CD1c-positive myeloid dendritic cell (primary cell): Measurements from ENCODE around the gene PPP1R9B.

Experiments
- DNase-seq: peaks from one replicate; pipeline ENCODE4 v3.0.0-alpha.2; 2016; ENCODE audit errors: extremely low spot score

PPP1R9B gene

DNA sequence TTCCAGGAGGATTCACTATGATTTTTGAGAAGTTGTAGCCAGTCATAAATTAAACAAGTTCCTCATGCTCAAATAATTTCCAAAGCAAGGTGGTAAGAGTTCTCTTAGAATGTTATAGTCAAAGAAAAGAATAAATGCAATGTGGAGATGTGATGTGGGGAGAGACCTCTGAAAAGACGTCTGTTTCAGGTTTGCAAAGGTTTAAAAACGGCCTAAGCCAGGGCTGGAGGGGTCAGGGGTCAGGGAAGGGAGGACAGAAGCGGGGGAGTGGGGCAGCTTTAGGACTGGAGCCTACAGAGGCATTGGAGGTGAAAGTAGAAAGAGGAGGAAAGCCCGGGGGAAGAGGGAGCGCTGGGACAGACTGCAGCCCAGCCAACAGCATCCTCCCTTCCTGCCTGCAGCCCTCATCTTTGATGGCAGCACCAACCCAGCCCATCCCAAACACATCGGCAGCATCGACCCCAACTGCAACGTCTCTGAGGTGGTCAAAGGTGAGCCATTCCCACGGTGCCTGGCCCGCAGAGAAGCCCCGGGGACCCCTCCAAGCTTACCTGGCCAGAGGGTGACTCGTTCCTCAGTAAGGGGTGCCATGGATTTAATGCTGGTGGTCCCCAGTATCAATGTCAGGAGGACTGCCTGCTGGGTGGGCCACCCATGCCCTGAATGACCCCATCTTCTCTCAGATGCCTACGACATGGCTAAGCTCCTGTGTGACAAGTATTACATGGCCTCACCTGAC lies 43.9 kb downstream of the PPP1R9B start:
- DNase-seq = no peak

DNA sequence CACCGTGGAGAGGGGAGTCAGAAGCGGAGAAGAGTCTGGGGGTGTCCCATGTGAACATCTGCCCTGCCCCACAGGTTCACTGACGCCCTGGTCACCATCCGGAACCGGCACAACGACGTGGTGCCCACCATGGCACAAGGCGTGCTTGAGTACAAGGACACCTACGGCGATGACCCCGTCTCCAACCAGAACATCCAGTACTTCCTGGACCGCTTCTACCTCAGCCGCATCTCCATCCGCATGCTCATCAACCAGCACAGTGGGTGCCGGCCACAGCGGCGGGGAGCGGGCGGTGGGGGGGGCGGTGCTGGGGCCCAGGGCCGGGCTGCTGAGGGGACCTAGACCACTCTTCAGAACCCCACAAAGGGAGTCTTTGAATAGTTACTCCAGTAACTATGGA lies 44.7 kb downstream of the PPP1R9B start:
- no peak for DNase-seq

DNA sequence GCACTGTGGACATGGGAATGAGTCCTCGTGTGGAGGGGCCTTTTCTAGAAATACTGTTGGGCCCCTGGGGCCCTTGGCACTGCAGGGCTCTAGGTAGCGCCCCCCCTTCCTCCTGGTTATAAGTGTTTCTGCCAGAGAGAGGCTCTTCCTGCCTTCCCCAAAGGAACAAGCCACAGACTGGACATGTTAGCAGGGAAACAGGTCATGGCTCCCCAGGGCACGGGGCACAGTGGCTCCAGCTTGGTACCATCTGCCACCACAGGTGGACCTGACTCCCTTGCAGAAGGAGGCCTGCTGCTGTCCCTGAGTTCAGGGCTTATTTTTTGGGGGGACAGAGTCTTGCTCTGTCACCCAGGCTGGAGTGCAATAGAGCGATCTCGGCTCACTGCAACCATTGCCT lies 46.5 kb downstream of the PPP1R9B start:
- no peak for DNase-seq

DNA sequence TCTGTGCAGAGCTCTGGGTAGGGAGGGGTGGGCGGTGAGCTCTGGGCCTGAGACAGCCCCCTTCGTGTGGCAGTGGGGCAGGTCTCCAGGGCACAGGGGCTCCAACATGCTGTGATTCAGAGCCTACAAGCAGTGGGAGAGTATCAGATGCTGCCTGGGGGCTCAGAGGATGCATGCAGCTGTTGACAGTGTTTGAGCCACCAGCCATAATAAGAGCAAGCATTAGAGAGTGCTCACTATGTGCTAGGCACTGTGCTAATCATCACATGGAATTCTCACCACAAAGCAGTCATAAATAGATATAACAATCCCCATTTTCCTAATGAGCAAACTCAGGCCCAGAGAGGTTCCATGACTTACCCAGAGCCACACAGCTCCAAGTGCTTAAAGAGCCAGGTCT lies 47.2 kb downstream of the PPP1R9B start:
- DNase-seq = no peak

DNA sequence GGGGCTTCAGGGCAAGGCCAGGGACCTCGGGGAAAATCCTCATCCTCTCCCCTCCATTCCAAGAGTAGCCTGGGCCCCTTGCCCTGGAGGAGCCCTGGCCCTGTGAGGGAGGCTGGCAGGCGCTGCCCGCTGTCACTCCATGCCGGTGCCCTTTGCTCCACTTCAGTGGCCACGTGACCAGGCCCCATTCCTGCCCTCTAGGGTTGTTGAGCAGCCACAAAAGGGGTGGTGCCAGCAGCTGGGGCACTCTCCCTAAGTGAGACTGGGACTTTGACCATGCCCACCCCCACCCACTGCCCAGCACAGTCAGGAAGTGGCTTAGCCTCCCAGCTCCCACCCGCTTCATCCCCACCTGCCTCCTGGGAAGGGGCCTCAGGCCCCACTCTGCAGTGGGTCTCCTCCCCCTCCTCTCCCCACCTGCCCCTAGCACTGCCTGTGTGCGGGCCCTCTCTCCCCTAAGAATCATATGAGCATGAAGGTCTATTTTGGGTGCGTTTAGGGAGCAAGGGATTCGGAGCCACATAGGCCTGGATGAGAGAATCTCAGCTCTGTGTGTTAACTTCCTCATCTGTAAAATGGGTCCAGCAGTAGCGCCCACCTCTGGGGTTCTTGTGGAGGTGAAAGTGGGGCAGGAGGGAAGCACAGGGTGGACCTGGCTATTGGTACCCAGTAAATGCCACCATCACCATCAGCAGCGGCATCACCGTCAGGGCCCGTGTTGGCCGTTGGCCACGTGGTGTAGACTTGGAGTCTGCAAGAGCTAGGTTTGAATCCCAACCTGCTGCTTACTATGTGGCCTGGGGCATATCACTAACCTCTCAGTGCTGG lies 48.1 kb downstream of the PPP1R9B start:
- DNase-seq = no peak

DNA sequence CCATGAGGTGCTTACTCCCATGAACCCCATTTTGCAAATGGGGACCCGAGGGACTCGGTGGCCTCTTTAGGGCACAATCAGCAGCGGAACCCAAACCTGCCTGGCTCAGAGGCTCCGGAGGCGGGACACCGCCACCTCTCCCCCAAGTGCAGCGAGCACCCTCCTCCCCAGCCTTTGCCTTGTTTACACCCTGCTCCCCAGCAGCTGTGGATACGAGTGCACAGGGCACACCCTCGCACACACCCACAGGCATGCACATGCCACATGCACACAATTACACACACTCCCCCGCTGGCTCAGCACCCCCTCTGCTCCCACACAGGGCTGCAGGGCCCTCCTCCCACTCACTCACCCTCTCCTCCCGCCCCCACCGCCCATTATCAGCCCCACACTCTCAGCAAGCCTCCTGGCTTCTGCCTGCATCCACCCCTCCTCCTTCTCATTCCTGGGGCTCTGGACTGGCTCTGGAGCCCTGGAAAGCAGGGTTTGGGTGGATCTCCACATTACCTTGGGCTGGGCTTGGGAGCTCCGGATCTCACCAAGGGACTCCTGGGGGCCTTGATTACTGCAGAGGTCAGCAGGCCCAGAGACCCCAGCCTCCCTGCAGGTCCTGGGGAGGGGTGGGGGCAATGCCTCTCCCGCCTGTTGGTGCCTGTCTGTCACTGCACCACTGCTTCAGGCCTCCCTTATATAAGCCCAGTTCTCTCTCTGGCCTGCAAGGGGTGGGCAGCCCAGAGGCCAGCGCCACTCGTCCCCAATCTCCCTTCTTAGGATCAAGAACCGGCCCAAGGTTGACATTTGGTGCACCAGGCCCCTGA lies 48.9 kb downstream of the PPP1R9B start:
- no peak for DNase-seq

DNA sequence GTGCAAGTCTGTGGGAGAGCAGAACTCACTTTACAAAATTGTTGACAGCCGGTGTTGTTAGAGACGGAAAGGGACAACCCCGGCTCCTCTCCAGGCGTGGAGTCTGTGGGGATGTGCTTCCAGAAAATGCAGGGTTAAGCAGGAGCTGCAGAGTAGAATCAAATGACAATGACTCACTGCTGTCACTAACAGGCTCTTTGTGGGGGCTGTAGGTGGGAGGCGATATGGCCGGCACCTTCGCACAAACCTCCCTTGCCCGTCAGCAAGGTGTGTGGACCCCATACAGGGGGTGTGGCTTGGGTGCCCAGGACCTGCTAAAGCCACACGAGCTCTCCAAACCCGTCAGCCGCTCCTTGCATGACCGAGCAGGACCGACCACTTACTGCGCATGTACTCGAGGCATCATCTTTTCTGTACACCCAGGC lies 49.5 kb downstream of the PPP1R9B start:
- DNase-seq = no peak

DNA sequence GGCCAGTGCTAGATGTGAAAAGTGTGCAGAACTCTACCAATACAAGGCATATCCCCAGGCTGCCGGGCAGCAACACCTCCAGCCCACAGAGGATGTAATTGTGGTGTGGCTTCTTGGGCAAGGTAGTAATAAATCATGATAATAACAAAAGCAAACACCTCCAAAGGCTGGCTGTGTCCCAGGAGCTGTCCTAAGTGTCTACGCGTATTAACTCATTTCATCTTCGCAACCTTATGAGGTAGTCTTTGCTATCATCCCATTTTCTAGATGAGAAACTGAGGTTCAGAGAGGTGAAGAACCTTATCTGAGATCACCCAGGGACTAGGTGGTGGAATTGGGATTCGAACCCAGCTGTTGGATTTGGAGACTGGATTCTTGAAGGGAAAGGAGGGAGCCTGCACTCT lies 50.0 kb downstream of the PPP1R9B start:
- DNase-seq = no peak

DNA sequence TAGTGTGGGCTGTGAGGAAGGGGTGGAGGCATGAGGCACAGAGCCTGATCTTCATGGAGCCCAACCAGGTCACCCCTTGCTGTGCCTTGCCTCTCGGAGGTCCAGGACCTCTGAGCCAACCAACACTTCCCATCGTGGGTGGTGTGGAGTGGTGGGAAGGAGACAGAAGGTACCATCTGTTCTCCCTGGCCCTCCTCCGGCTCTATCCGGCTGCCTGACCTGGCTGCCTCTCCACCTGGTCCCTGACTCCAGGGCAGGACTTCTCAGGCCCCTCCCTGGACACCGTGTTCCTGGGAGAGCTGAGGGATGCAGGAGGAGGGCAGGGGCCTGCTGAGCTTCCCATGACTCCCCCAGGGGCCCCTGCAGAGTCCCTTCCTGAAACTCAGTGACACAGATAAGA lies 51.5 kb downstream of the PPP1R9B start:
- no peak for DNase-seq

DNA sequence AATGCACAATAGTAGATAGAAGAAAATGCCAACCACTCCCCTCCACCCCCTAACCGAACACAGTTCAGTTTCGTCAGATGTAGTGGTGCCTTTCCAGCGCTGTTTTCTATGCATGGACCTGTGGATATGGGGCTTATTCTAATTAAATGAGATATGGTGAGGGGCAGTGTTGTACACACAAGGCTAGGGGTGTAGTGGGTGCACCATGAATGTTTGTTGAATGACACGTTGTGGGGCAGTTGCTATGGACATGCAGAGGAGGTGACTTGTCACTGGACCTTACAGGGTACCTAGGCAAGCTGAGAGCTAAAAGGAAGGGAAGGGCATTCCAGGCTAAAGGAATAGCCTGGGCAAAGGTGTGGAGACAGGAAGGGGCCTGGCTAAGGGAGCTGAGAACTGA lies 51.9 kb downstream of the PPP1R9B start:
- no peak for DNase-seq

DNA sequence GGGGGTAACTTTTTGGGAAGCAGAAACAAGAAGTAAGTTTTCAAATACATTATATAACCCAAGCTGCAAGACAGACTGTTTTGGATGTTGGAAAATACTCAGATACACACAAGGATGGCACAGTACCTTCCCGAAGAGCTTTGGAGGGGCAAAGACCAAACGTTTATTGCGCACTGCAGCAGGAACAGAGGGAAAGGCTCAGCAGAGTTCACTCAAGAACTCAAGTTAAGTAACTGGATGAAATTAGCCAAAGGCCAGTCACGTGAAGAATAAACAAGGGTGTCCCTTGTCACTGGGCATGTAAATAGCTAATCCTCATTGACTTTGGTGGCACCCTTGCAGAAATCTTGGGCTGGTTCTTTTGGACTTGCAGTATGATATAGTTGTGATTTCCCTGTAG lies 52.6 kb downstream of the PPP1R9B start:
- no peak for DNase-seq

DNA sequence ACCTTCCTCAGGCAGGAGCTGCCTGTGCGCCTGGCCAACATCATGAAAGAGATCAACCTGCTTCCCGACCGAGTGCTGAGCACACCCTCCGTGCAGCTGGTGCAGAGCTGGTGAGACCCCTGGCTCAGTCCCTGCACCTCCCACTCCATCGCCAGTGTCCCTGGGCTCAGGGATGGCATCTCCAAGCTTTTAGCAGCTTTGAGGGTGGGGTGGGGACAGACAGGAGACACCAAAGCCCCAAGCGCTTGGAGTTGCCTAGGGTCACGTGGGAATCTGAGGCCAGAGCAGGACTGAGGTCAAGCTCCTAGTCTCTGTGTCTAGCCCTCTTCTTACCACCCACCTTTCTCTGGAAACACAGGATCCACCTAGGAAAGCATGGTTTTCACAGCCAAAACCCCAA lies 53.0 kb downstream of the PPP1R9B start:
- no peak for DNase-seq

DNA sequence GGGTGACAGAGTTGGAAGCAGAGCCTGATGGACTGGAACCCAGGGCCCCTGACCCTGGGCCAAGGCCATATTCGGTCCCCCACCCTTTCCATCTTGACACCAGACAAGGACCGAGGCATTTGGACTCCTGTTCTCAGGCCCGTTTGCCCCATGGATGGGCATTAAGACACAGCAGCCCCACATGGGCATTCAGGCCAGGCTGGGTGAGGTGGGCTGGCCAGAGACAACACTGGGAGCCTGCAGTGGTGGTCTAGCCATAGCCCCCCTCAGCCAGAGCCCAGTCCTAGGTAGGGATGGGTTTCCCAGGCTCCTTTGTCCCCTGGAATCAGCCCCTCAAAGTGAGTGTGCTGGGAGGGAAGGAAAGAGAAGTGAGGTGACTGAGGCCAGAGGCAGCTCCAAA lies 53.7 kb downstream of the PPP1R9B start:
- DNase-seq = no peak

DNA sequence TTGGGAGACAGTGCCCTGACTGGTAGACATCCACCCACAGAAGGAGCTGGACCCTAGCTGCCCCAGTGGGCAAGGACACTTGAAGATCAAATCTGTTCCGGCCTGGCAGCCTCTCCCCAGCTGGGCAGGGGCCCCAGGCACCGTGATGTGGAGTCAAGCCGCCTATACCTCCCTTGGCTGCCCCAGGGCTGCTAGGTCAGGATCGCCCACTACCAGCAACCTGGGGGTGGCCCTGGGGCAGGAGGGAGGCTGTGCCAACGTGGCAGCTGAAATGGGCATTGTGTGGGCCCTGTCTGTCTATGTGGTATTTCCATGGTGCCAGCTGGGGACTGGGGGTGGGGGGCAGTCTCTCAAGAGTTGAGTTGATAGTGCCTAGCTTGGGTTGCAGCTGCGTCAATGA lies 54.4 kb downstream of the PPP1R9B start:
- DNase-seq = no peak

DNA sequence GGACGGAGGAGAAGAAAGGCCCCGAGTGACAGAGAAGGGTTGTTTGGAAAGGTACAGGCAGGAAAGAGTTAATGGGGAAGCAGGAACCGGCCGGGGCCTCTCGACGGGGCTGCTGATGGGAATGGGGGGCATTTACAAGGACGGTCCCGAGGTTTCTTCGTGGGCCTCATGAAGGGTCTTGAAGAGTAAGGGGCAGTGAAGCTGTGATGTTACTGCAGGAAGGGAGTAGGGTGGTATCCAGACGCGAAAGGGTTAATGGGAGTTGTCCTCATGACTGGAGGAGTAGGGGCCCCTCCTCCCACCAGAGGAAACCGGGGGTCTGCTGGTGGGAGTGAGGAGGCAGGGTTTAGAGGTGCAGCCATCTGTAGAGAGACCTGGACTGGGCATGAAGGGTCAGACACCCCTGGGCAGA lies 54.8 kb downstream of the PPP1R9B start:
- DNase-seq = no peak

DNA sequence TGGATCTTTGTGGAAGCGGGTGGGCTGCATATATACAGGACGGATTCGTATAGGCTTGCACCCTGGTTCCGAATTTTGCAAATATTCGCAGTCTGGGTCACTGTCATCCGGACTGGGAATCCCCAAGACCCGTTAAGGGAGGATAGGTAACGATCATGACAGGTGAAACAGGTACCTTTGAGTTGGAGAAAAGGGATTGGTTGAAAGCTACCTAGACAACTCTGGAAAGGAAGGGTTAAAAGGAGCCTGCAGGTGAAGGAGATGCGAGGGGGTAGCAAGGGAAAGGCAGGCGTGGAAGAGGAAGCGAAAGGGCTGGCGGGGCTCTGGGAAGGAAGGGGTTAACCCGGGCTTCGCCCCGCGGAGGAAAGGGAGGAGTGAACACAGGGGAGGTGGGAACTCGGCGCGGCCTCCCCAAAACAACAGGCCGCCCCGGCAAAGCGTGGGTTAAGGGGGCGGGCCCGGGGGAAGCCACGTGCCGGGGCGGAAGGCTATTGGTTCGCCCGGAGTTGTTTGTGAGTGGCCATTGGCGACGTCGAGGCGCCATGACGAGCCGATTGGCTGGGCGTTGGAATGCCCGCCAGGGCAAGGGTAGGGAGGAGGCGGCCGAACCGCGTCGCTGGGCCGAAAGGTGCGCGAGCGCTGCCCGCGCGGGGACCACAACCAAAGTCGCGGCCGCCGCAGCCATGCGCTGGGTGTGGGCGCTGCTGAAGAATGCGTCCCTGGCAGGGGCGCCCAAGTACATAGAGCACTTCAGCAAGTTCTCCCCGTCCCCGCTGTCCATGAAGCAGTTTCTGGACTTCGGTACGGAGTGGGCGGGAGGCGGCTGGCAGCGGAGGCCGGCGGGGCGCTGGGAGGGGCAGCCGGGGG lies 55.5 kb downstream of the PPP1R9B start, which contains the start of gene PDK2:
Gene PDK2, plus strand, starts transcription at position 599 of the 867 bp plus-strand sequence. Its CDS starts 85 bp downstream, at position 684.
- DNase-seq = peak; percentile 97

DNA sequence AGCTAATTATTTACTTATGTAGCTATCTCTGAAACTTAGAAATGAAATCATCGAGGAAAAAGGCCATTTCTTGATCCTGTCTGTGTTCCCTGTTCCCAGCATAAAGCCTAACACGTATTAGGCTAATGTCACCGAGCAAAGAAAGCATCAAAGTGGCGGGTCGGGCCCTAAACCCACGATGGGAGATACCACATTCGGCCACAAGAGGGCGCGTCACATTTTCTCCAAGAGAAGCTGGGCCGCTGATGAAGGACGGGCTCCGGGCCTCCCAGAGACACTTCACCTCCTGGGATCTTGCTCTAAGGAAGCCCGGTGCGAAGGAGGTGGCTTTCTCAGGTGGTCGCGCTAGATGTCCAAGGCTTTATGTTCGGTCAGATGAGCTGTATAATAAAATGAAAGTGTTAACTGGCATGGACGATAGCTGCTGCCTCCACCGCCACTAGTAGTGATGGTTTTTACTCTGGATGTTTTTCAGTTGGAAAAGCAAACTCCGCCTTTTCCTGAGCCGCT lies 56.2 kb downstream of the PPP1R9B start:
- DNase-seq = peak; percentile 92

DNA sequence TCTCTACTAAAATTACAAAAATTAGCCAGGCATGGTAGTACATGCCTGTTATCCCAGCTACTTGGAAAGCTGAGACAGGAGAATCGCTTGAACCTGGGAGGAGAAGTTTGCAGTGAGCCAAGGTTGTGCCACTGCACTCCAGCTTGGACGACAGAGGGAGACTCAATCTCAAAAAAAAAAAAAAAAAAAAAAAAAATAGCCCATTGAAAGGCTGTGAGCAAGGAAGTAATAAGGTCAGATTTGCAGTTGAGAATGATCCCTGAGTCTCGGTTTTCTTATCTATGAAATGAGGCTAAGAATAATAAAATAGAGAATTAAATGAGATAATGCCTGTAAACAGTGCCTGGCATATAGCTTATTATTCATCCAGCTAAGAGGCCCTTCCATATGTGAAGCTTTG lies 56.7 kb downstream of the PPP1R9B start:
- DNase-seq = no peak

DNA sequence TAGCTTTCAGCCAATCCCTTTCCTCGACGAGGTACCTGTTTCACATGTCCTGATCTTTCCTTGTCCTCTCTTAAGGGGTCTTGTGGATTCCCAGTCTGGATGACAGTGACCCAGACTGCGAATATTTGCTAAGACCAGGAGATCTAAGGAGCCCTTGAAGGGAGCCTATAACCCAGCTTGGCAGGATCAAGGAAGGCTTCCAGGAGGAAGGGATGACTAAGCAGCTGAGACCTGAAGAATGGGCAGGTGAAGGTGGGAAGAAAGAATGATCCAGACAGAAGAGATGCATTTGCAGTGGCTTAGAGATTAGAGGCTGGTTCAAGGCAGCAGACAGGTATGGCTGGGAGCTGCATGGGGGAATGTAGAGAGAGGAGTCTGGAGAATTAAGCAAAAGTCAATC lies 57.2 kb downstream of the PPP1R9B start:
- DNase-seq = no peak

DNA sequence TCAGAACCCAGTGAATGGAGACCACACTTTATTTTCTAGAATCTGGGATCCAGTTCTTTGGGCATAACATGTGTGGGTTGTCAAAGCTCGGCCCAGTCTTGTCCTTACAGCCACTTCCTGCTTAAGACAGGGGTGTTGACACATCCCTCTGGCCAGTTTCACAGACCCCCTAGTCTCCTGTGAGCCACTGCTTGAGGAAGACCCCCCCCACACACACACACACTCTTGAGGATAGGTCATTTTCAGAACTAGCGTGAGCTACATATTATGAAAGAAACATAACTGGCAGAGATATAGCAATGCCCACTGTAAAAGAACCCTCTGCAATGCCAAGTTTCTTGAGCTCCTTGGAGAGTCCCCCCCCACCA lies 58.6 kb downstream of the PPP1R9B start:
- no peak for DNase-seq
